ENCODE results near the gene SERPINI1. TPM values are rescaled to one million over a fixed set of nuclear protein-coding genes. Genes with fewer than 3 reads are reported as not detected.

The SERPINI1 gene
- total and polyA plus RNA-seq, 3 experiments from 2014 or later = 1.7 to 13.7 (median 1.9) TPM

- H3K27ac Mint-ChIP-seq = no peak overlapping the region
- H3K36me3 Mint-ChIP-seq = peaks cover 0 to 16% (median 4%) of the 10 kb centered on the region in 3 donors
- ChIA-PET CTCF (no interaction called here), POLR2A (no interaction called here)
- DNase-seq = no peak
- H3K27me3 Mint-ChIP-seq = peaks cover 0 to 3% of the 10 kb centered on the region in 2 donors
- Histone ChIP-seq H3K9me3 (ENCODE audit: low read length) (no peaks in the 10 kb centered on the region), H3K27me3 (ENCODE audit: insufficient read depth, low read length, poor library complexity, severe bottlenecking) (no peaks in the 10 kb centered on the region), H3K4me1 (ENCODE audit: insufficient read depth, low read length) (no peaks in the 10 kb centered on the region), H3K36me3 (ENCODE audit: insufficient read depth, low read length) (no peaks in the 10 kb centered on the region), H3K27ac (ENCODE audit: low read depth, low read length) (no peak overlapping the region), H3K4me3 (ENCODE audit: low read length) (no peak overlapping the region)
- H3K9me3 Mint-ChIP-seq = peaks cover 2 to 8% (median 5%) of the 10 kb centered on the region in 5 donors
- H3K4me3 Mint-ChIP-seq = no peak overlapping the region
- peaks cover 0 to 10% (median 6%) of the 10 kb centered on the region in 3 donors for H3K4me1 Mint-ChIP-seq
Measured at GRCh38 chr3:167777356-167777755, 41.8 kb downstream of the SERPINI1 start.

- Mint-ChIP-seq H3K4me3 (no peak overlapping the region), H3K9me3 (peaks cover 2 to 8% (median 5%) of the 10 kb centered on the region in 5 donors), H3K4me1 (no peaks in the 10 kb centered on the region), H3K27me3 (peaks cover 0 to 3% of the 10 kb centered on the region in 2 donors), H3K27ac (no peak overlapping the region), H3K36me3 (peaks cover 0 to 23% (median 4%) of the 10 kb centered on the region in 3 donors)
- POLR2A ChIA-PET = no interaction called here
- no peak for DNase-seq
- no peaks in the 10 kb centered on the region for H3K27me3 ChIP-seq (ENCODE audit: insufficient read depth, low read length, poor library complexity, severe bottlenecking)
- H3K27ac ChIP-seq (ENCODE audit: low read depth, low read length) = no peak overlapping the region
- H3K4me3 ChIP-seq (ENCODE audit: low read length) = no peak overlapping the region
- CTCF ChIA-PET = no interaction called here
- H3K9me3 ChIP-seq (ENCODE audit: low read length) = no peaks in the 10 kb centered on the region
- H3K36me3 ChIP-seq (ENCODE audit: insufficient read depth, low read length) = no peaks in the 10 kb centered on the region
- H3K4me1 ChIP-seq (ENCODE audit: insufficient read depth, low read length) = no peaks in the 10 kb centered on the region
Measured at GRCh38 chr3:167780214-167780883, 44.8 kb downstream of the SERPINI1 start.

GRCh38 chr3:167783781-167784180 lies 48.3 kb downstream of the SERPINI1 start:
- no peak for DNase-seq
- Histone ChIP-seq H3K4me1 (ENCODE audit: insufficient read depth, low read length) (no peaks in the 10 kb centered on the region), H3K36me3 (ENCODE audit: insufficient read depth, low read length) (no peaks in the 10 kb centered on the region), H3K27me3 (ENCODE audit: insufficient read depth, low read length, poor library complexity, severe bottlenecking) (no peaks in the 10 kb centered on the region), H3K27ac (ENCODE audit: low read depth, low read length) (no peak overlapping the region), H3K9me3 (ENCODE audit: low read length) (no peaks in the 10 kb centered on the region), H3K4me3 (ENCODE audit: low read length) (no peak overlapping the region)
- H3K27me3 Mint-ChIP-seq = no peaks in the 10 kb centered on the region
- POLR2A ChIA-PET = no interaction called here
- peaks cover 0 to 7% (median 0%) of the 10 kb centered on the region in 3 donors for H3K36me3 Mint-ChIP-seq
- CTCF ChIA-PET = no interaction called here
- no peak overlapping the region for H3K27ac Mint-ChIP-seq
- no peak overlapping the region for H3K4me3 Mint-ChIP-seq
- no peaks in the 10 kb centered on the region for H3K9me3 Mint-ChIP-seq
- H3K4me1 Mint-ChIP-seq = no peaks in the 10 kb centered on the region

- no peak overlapping the region for H3K27ac ChIP-seq (ENCODE audit: low read depth, low read length)
- H3K9me3 ChIP-seq (ENCODE audit: low read length) = no peaks in the 10 kb centered on the region
- H3K4me1 ChIP-seq (ENCODE audit: insufficient read depth, low read length) = no peaks in the 10 kb centered on the region
- Mint-ChIP-seq H3K9me3 (no peaks in the 10 kb centered on the region), H3K27me3 (no peaks in the 10 kb centered on the region), H3K27ac (no peak overlapping the region), H3K4me1 (no peaks in the 10 kb centered on the region), H3K36me3 (peaks cover 0 to 7% (median 3%) of the 10 kb centered on the region in 3 donors), H3K4me3 (no peak overlapping the region)
- ChIA-PET POLR2A (no interaction called here), CTCF (no interaction called here)
- no peaks in the 10 kb centered on the region for H3K27me3 ChIP-seq (ENCODE audit: insufficient read depth, low read length, poor library complexity, severe bottlenecking)
- H3K36me3 ChIP-seq (ENCODE audit: insufficient read depth, low read length) = no peaks in the 10 kb centered on the region
- DNase-seq = no peak
- H3K4me3 ChIP-seq (ENCODE audit: low read length) = no peak overlapping the region
Measured at GRCh38 chr3:167785790-167786189, 50.3 kb downstream of the SERPINI1 start.

GRCh38 chr3:167787440-167787839 lies 51.9 kb downstream of the SERPINI1 start:
- ChIA-PET POLR2A (no interaction called here), CTCF (no interaction called here)
- Histone ChIP-seq H3K9me3 (ENCODE audit: low read length) (no peaks in the 10 kb centered on the region), H3K4me3 (ENCODE audit: low read length) (no peak overlapping the region), H3K4me1 (ENCODE audit: insufficient read depth, low read length) (no peaks in the 10 kb centered on the region), H3K36me3 (ENCODE audit: insufficient read depth, low read length) (no peaks in the 10 kb centered on the region), H3K27ac (ENCODE audit: low read depth, low read length) (no peak overlapping the region), H3K27me3 (ENCODE audit: insufficient read depth, low read length, poor library complexity, severe bottlenecking) (no peaks in the 10 kb centered on the region)
- H3K4me1 Mint-ChIP-seq = no peaks in the 10 kb centered on the region
- H3K27ac Mint-ChIP-seq = no peak overlapping the region
- no peaks in the 10 kb centered on the region for H3K9me3 Mint-ChIP-seq
- peaks cover 0 to 7% (median 4%) of the 10 kb centered on the region in 3 donors for H3K36me3 Mint-ChIP-seq
- H3K4me3 Mint-ChIP-seq = no peak overlapping the region
- DNase-seq = no peak
- no peaks in the 10 kb centered on the region for H3K27me3 Mint-ChIP-seq

- ChIA-PET POLR2A (no interaction called here), CTCF (no interaction called here)
- H3K9me3 Mint-ChIP-seq = peaks cover 0 to 10% (median 0%) of the 10 kb centered on the region in 5 donors
- no peak overlapping the region for H3K27ac ChIP-seq (ENCODE audit: low read depth, low read length)
- no peaks in the 10 kb centered on the region for H3K4me1 ChIP-seq (ENCODE audit: insufficient read depth, low read length)
- H3K36me3 Mint-ChIP-seq = peaks cover 3 to 37% (median 20%) of the 10 kb centered on the region in 3 donors
- H3K4me3 ChIP-seq (ENCODE audit: low read length) = no peak overlapping the region
- no peak for DNase-seq
- H3K36me3 ChIP-seq (ENCODE audit: insufficient read depth, low read length) = no peaks in the 10 kb centered on the region
- no peaks in the 10 kb centered on the region for H3K4me1 Mint-ChIP-seq
- no peaks in the 10 kb centered on the region for H3K27me3 Mint-ChIP-seq
- H3K4me3 Mint-ChIP-seq = no peak overlapping the region
- no peak overlapping the region for H3K27ac Mint-ChIP-seq
- H3K9me3 ChIP-seq (ENCODE audit: low read length) = no peaks in the 10 kb centered on the region
- H3K27me3 ChIP-seq (ENCODE audit: insufficient read depth, low read length, poor library complexity, severe bottlenecking) = no peaks in the 10 kb centered on the region
Measured at GRCh38 chr3:167798443-167798842, 62.9 kb downstream of the SERPINI1 start.

GRCh38 chr3:167808910-167809309 lies 73.4 kb downstream of the SERPINI1 start:
- ChIA-PET POLR2A (no interaction called here), CTCF (interaction anchor here (0.5 kb wide), 1 partner anchor 629 kb away, joined by 3 read pairs; no protein-coding TSS in a partner anchor)
- Mint-ChIP-seq H3K36me3 (peaks cover 0 to 2% (median 0%) of the 10 kb centered on the region in 3 donors), H3K27me3 (no peaks in the 10 kb centered on the region), H3K4me1 (no peaks in the 10 kb centered on the region), H3K9me3 (no peaks in the 10 kb centered on the region), H3K27ac (no peak overlapping the region), H3K4me3 (no peak overlapping the region)
- no peak overlapping the region for H3K4me3 ChIP-seq (ENCODE audit: low read length)
- H3K27ac ChIP-seq (ENCODE audit: low read depth, low read length) = no peak overlapping the region
- H3K4me1 ChIP-seq (ENCODE audit: insufficient read depth, low read length) = no peaks in the 10 kb centered on the region
- H3K27me3 ChIP-seq (ENCODE audit: insufficient read depth, low read length, poor library complexity, severe bottlenecking) = no peaks in the 10 kb centered on the region
- DNase-seq = no peak
- no peaks in the 10 kb centered on the region for H3K36me3 ChIP-seq (ENCODE audit: insufficient read depth, low read length)
- no peaks in the 10 kb centered on the region for H3K9me3 ChIP-seq (ENCODE audit: low read length)

- Histone ChIP-seq H3K27me3 (ENCODE audit: insufficient read depth, low read length, poor library complexity, severe bottlenecking) (no peaks in the 10 kb centered on the region), H3K27ac (ENCODE audit: low read depth, low read length) (no peak overlapping the region), H3K4me3 (ENCODE audit: low read length) (no peak overlapping the region), H3K9me3 (ENCODE audit: low read length) (no peaks in the 10 kb centered on the region), H3K4me1 (ENCODE audit: insufficient read depth, low read length) (no peaks in the 10 kb centered on the region), H3K36me3 (ENCODE audit: insufficient read depth, low read length) (no peaks in the 10 kb centered on the region)
- H3K27me3 Mint-ChIP-seq = no peaks in the 10 kb centered on the region
- H3K9me3 Mint-ChIP-seq = no peaks in the 10 kb centered on the region
- H3K4me3 Mint-ChIP-seq = no peak overlapping the region
- ChIA-PET POLR2A (no interaction called here), CTCF (no interaction called here)
- DNase-seq = no peak
- H3K36me3 Mint-ChIP-seq = peaks cover 0 to 2% (median 0%) of the 10 kb centered on the region in 3 donors
- H3K4me1 Mint-ChIP-seq = no peaks in the 10 kb centered on the region
- no peak overlapping the region for H3K27ac Mint-ChIP-seq
Measured at GRCh38 chr3:167810236-167810635, 74.7 kb downstream of the SERPINI1 start.
